Esophagus squamous epithelium (tissue), 5 donors: Measurements from ENCODE around the gene WDR18. TPM values are rescaled to one million over a fixed set of nuclear protein-coding genes. Genes with fewer than 3 reads are reported as not detected.
A peak's percentile ranks its signal among the peaks of the same experiment; 100 is the strongest.

Experiments
- DNase-seq: peaks from one replicate; lab custom pipeline; 2025; lab: John Stamatoyannopoulos, UW
- H3K27ac ChIP-seq, 4 donors: fragments of 200-600 bp; sonication (generic); one replicate each; pipeline ENCODE4 v1.5.1; 2016 to 2019; ENCODE audit warnings: mild to moderate bottlenecking in 1 of 4
- H3K27me3 ChIP-seq, 4 donors: fragments of 200-600 bp; sonication (generic); 1 replicate in 3 of 4; 2 replicates in 1 of 4; pipeline versions ENCODE4 v1.5.1 to v1.6.0; 2017 to 2021; ENCODE audit warnings: antibody characterized with exemption in 1 of 4
- H3K36me3 ChIP-seq, 3 donors: fragments of 200-600 bp; sonication (generic); one replicate each; pipeline ENCODE4 v1.5.1; 2016 to 2019
- H3K4me1 ChIP-seq, 3 donors: fragments of 200-600 bp; sonication (generic); one replicate each; pipeline ENCODE4 v1.5.1; 2017 to 2019
- H3K4me3 ChIP-seq, 4 donors: fragments of 200-600 bp; sonication (generic); 1 replicate in 3 of 4; 2 replicates in 1 of 4; pipeline ENCODE4 v1.5.1; 2016 to 2019; ENCODE audit warnings: mild to moderate bottlenecking in 2 of 4, moderate library complexity in 1 of 4
- H3K9me3 ChIP-seq, 3 donors: fragments of 200-600 bp; sonication (generic); one replicate each; pipeline ENCODE4 v1.5.1; 2016 to 2019
- POLR2A ChIP-seq, 4 donors: fragments of 450-650 bp; IDR thresholded peaks; one replicate each; pipeline ENCODE4 v1.6.1; 2017; ENCODE audit warnings: antibody characterized with exemption in 4 of 4, mild to moderate bottlenecking in 4 of 4, moderate library complexity in 3 of 4
- WGBS, 2 donors: methylation state at CpG; one replicate each; pipeline ENCODE4 v1.1.5; 2018; 5-methylcytosine and 5-hydroxymethylcytosine counted together
- intact Hi-C: fragments of 100-400 bp; cut with DNase I; formaldehyde crosslinking; loops from one replicate; pipeline ENCODE4 v1.15.0; 2022
- total RNA-seq, 4 donors: library from RNA; depleted of rRNA; stranded (reverse); fragments of >200 nt; gene quantifications; one replicate each; pipeline ENCODE4 v1.1.0, GENCODE V29; 2016
- TF ChIP-seq, protein P1 (sequence below), 6 experiments: fragments of 450-650 bp in 4 of 6; fragments of 200-600 bp in 2 of 6; sonication (generic) in 2 of 6; IDR thresholded peaks; one replicate each; pipeline ENCODE4 v1.5.1; 2016 to 2019; ENCODE audit warnings: antibody characterized with exemption in 6 of 6, mild to moderate bottlenecking in 4 of 6, moderate library complexity in 4 of 6
- donor health status: DM: yes; HTN: yes; CAD: no.

WDR18 gene
- total RNA-seq, 4 donors from 2014 or later = 28.2 to 70.1 (median 53.0) TPM

GRCh38 chr19:1027650-1028061, 43.5 kb downstream of the WDR18 start:
- Histone ChIP-seq H3K4me3 (peak overlapping the region; percentile 78 to 99 (median 86)), H3K9me3 (no peaks in the 10 kb centered on the region), H3K4me1 (peaks cover 18 to 62% (median 24%) of the 10 kb centered on the region in 3 donors), H3K27ac (peak overlapping the region; percentile 95 to 99 (median 98)), H3K27me3 (no peaks in the 10 kb centered on the region), H3K36me3 (peaks cover 11 to 28% (median 15%) of the 10 kb centered on the region in 3 donors)
- no peak for DNase-seq
- TF ChIP-seq POLR2A (IDR thresholded peaks at IDR 0.05) = no peak
- TF ChIP-seq, protein P1, sequence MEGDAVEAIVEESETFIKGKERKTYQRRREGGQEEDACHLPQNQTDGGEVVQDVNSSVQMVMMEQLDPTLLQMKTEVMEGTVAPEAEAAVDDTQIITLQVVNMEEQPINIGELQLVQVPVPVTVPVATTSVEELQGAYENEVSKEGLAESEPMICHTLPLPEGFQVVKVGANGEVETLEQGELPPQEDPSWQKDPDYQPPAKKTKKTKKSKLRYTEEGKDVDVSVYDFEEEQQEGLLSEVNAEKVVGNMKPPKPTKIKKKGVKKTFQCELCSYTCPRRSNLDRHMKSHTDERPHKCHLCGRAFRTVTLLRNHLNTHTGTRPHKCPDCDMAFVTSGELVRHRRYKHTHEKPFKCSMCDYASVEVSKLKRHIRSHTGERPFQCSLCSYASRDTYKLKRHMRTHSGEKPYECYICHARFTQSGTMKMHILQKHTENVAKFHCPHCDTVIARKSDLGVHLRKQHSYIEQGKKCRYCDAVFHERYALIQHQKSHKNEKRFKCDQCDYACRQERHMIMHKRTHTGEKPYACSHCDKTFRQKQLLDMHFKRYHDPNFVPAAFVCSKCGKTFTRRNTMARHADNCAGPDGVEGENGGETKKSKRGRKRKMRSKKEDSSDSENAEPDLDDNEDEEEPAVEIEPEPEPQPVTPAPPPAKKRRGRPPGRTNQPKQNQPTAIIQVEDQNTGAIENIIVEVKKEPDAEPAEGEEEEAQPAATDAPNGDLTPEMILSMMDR (IDR thresholded peaks at IDR 0.05) = no peak
- intact Hi-C loops = no loop called here
- 7% methylated on average over 3 of the region's 16 CpGs; no CpG with 5 or more reads in 1 of the 2 donors for WGBS, 2 donors

GRCh38 chr19:1028062-1028926, 44.1 kb downstream of the WDR18 start:
- DNase-seq = no peak
- 0% methylated on average over 1 to 13 of the region's 58 CpGs for WGBS, 2 donors
- Histone ChIP-seq H3K27ac (peak overlapping the region; percentile 95 to 99 (median 98)), H3K27me3 (no peaks in the 10 kb centered on the region), H3K9me3 (no peaks in the 10 kb centered on the region), H3K36me3 (peaks cover 18 to 34% (median 18%) of the 10 kb centered on the region in 3 donors), H3K4me3 (peak overlapping the region; percentile 78 to 99 (median 86)), H3K4me1 (peaks cover 18 to 57% (median 20%) of the 10 kb centered on the region in 3 donors)
- peak in 1 of 4 donors; percentile 61 for TF ChIP-seq POLR2A (IDR thresholded peaks at IDR 0.05)
- TF ChIP-seq, protein P1 (IDR thresholded peaks at IDR 0.05) = no peak
- intact Hi-C loops = no loop called here

- no peaks in the 10 kb centered on the region for H3K27me3 ChIP-seq
- DNase-seq = no peak
- H3K36me3 ChIP-seq = peaks cover 29 to 61% (median 33%) of the 10 kb centered on the region in 3 donors
- 80 to 86% methylated on average over 14 to 18 of the region's 20 CpGs for WGBS, 2 donors
- H3K4me3 ChIP-seq = no peak overlapping the region
- H3K27ac ChIP-seq = no peak overlapping the region
- H3K9me3 ChIP-seq = no peaks in the 10 kb centered on the region
- TF ChIP-seq, protein P1 (IDR thresholded peaks at IDR 0.05) = no peak
- TF ChIP-seq POLR2A (IDR thresholded peaks at IDR 0.05) = no peak
- H3K4me1 ChIP-seq = peaks cover 15 to 40% (median 19%) of the 10 kb centered on the region in 3 donors
- intact Hi-C loops = no loop called here
Observed at GRCh38 chr19:1032264-1032867, 48.2 kb downstream of the WDR18 start.

- Histone ChIP-seq H3K36me3 (peaks cover 27 to 60% (median 37%) of the 10 kb centered on the region in 3 donors), H3K4me1 (peaks cover 15 to 40% (median 20%) of the 10 kb centered on the region in 3 donors), H3K27ac (no peak overlapping the region), H3K27me3 (no peaks in the 10 kb centered on the region), H3K4me3 (no peak overlapping the region), H3K9me3 (no peaks in the 10 kb centered on the region)
- no peak for TF ChIP-seq POLR2A (IDR thresholded peaks at IDR 0.05)
- TF ChIP-seq, protein P1 (IDR thresholded peaks at IDR 0.05) = no peak
- WGBS, 2 donors = 90% methylated on average over 21 to 22 of the region's 29 CpGs
- DNase-seq = no peak
- intact Hi-C loops = no loop called here
Observed at GRCh38 chr19:1035998-1036621, 52.0 kb downstream of the WDR18 start.
